ENCODE measurements around the gene KCTD15. TPM values are rescaled to one million over a fixed set of nuclear protein-coding genes. Genes with fewer than 3 reads are reported as not detected.

The KCTD15 gene
- total RNA-seq, 1 donor from 2014 or later: 57.3 TPM

DNA sequence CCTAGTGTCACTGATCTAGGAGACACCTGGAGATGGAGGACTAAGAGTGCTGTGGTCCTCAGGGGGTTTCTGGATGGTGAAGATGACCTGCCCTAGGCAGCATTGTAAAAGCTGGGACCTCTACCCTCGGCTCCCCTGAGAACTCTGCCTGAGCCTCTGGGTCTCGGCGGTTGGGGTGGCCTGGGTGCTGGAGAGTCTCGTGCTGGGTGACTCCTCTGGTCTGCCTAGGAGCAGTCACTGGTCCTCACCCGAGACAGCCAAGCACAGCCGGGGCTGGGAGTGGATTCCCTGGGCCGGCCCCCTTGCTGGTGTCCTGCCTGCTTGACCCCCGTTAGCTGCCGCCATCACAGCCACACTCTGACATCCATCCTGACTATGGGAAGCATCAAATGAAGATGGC, 6.7 kb downstream of the KCTD15 start:
- H3K27me3 ChIP-seq: no peaks in the 10 kb centered on the region
- H3K4me1 ChIP-seq: peaks cover 0 to 9% of the 10 kb centered on the region in 2 donors
- no peak for DNase-seq (ENCODE audit: low spot score in 2 of 2)
- TF ChIP-seq, protein P1, sequence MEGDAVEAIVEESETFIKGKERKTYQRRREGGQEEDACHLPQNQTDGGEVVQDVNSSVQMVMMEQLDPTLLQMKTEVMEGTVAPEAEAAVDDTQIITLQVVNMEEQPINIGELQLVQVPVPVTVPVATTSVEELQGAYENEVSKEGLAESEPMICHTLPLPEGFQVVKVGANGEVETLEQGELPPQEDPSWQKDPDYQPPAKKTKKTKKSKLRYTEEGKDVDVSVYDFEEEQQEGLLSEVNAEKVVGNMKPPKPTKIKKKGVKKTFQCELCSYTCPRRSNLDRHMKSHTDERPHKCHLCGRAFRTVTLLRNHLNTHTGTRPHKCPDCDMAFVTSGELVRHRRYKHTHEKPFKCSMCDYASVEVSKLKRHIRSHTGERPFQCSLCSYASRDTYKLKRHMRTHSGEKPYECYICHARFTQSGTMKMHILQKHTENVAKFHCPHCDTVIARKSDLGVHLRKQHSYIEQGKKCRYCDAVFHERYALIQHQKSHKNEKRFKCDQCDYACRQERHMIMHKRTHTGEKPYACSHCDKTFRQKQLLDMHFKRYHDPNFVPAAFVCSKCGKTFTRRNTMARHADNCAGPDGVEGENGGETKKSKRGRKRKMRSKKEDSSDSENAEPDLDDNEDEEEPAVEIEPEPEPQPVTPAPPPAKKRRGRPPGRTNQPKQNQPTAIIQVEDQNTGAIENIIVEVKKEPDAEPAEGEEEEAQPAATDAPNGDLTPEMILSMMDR (IDR thresholded peaks at IDR 0.05): no peak
- intact Hi-C loops (cut with DNase I): no loop called here
- no peaks in the 10 kb centered on the region for H3K9me3 ChIP-seq
- peak overlapping the region in 1 of 2 donors; percentile 56 for H3K27ac ChIP-seq
- H3K4me3 ChIP-seq: no peak overlapping the region
- peaks cover 24 to 31% of the 10 kb centered on the region in 2 donors for H3K36me3 ChIP-seq

DNA sequence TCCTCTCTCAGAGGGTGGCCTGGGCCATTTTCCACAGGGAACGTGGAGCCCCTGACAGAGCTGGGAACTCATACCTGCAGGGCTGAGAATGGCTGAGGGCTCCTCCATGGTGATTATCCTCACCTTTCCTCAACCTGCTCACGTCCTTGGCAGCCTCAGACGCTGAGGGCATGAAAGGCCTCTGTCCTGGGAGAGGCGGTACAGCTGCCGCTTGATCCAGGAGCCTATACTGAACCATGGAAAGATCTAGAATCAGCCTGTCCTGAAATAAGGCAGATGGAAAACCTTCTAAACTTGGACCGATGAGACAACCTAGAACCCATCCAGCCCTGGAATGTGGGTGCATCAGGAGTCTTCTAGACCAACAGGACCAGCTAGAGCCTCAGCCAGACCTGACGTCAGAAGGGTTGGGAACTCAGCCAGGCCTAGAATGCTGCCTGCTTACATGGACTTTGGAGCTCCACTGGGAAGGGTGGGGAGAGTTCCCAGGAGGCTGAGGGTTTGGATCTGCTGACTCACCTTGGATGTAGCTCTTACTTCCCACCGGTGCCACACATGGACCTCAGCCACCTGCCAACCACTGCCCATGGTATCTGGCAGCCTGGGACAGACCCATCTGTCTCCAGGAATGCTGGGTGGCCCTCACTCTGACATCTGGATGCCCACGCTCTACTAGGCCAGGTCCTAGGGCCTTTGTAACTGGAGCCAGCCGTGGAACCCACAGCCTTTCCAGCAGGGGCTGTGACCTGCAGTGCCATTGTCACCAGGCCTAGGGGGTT, 7.5 kb downstream of the KCTD15 start:
- intact Hi-C loops (cut with DNase I): no loop called here
- Histone ChIP-seq H3K27me3 (no peaks in the 10 kb centered on the region), H3K36me3 (peaks cover 28 to 31% of the 10 kb centered on the region in 2 donors), H3K4me3 (no peak overlapping the region), H3K27ac (peak overlapping the region; percentile 15 to 56), H3K9me3 (no peaks in the 10 kb centered on the region), H3K4me1 (peaks cover 0 to 9% of the 10 kb centered on the region in 2 donors)
- peak in 1 of 2 donors; percentile 85 for DNase-seq (ENCODE audit: low spot score in 2 of 2)
- TF ChIP-seq, protein P1 (IDR thresholded peaks at IDR 0.05): no peak

DNA sequence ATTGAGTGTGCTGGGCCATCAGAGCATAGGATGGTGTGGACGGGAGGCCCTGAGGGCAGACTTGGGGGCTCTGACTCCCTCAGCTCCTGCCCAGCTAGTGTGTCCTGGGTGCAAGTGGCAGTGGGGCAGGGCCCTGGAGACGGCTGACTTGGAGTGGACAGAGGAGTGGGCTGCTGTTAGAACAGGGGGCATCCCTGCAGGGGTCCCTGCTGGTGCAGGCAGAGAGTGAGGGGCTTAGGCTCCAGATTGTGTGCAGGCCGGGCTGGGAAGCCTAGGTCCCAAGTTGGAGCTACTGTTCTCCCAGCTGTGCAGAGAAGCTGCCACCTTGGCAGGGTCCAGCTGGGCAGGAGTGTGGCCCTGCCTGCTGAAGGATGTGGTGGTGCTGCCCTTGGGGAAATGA, 8.6 kb downstream of the KCTD15 start:
- Histone ChIP-seq H3K27ac (no peak overlapping the region), H3K9me3 (no peaks in the 10 kb centered on the region), H3K36me3 (peaks cover 28 to 36% of the 10 kb centered on the region in 2 donors), H3K4me3 (no peak overlapping the region), H3K27me3 (no peaks in the 10 kb centered on the region), H3K4me1 (peaks cover 0 to 9% of the 10 kb centered on the region in 2 donors)
- TF ChIP-seq, protein P1 (IDR thresholded peaks at IDR 0.05): no peak
- DNase-seq (ENCODE audit: low spot score in 2 of 2): no peak
- intact Hi-C loops (cut with DNase I): no loop called here

DNA sequence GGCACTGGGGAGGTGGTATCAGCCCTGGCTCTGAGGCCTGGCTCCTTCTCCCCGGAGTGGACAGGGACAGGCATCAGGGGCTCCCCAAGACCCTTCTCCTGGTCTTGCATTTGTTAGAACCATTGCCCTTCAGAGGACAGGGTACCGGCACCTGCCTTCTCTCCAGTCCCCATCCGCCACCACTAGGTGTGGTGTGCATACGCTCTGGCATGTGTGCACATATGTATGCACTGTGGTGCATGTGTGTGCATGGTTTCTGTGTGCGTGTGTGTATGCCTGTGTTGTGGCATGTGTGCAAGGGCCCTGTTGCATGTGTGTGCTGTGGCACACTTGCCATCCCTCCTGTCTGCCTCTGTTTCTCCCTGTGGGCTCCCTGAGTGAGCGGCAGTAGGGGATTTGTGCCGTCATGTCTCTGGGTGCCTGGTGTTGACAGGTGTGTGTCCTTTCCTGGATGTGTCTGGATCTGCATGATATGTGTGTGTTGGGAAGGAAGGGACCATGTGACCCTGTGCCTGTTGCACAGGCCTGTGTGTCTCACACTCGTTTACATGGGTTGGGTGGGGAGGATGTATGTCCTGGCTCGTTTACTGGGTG, 9.3 kb downstream of the KCTD15 start:
- Histone ChIP-seq H3K27ac (no peak overlapping the region), H3K36me3 (peaks cover 29 to 43% of the 10 kb centered on the region in 2 donors), H3K4me1 (peaks cover 0 to 9% of the 10 kb centered on the region in 2 donors), H3K4me3 (no peak overlapping the region), H3K27me3 (no peaks in the 10 kb centered on the region), H3K9me3 (no peaks in the 10 kb centered on the region)
- TF ChIP-seq, protein P1 (IDR thresholded peaks at IDR 0.05): no peak
- intact Hi-C loops (cut with DNase I): no loop called here
- DNase-seq (ENCODE audit: low spot score in 2 of 2): no peak

DNA sequence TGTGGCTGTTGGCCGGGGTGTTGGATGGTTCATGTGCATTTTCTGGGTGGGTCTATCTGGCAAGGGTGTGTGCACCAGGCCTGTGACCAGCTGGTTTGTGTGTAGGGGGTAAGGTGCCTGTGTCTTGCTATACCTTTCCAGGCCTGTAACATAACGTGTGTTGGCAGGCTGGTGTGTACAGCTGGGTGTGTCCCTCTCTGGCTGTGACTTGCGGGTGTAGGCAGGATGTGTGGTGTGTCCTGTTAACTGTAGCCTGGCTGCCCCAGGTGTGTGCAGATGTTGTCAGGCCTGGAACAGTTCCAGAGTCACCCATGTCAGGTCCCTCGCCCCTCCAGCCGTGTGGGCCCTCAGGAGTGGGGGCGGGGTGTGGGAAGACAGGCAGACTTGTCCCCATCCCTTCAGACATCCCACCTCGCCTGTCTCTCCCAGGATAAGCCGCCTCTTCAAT, 9.8 kb downstream of the KCTD15 start:
- peaks cover 0 to 9% of the 10 kb centered on the region in 2 donors for H3K4me1 ChIP-seq
- peaks cover 32 to 41% of the 10 kb centered on the region in 2 donors for H3K36me3 ChIP-seq
- H3K4me3 ChIP-seq: no peak overlapping the region
- intact Hi-C loops (cut with DNase I): no loop called here
- no peak overlapping the region for H3K27ac ChIP-seq
- H3K27me3 ChIP-seq: no peaks in the 10 kb centered on the region
- TF ChIP-seq, protein P1 (IDR thresholded peaks at IDR 0.05): no peak
- H3K9me3 ChIP-seq: no peaks in the 10 kb centered on the region
- DNase-seq (ENCODE audit: low spot score in 2 of 2): no peak

All from ascending aorta (tissue), 2 donors.